ENCODE measurements around the gene PBX3.
"Not testable (repeated sequence)": the region's sequence is repeated elsewhere in the genome, so short reads cannot be mapped to it uniquely, and the experiment has no call there.

The PBX3 gene

DNA sequence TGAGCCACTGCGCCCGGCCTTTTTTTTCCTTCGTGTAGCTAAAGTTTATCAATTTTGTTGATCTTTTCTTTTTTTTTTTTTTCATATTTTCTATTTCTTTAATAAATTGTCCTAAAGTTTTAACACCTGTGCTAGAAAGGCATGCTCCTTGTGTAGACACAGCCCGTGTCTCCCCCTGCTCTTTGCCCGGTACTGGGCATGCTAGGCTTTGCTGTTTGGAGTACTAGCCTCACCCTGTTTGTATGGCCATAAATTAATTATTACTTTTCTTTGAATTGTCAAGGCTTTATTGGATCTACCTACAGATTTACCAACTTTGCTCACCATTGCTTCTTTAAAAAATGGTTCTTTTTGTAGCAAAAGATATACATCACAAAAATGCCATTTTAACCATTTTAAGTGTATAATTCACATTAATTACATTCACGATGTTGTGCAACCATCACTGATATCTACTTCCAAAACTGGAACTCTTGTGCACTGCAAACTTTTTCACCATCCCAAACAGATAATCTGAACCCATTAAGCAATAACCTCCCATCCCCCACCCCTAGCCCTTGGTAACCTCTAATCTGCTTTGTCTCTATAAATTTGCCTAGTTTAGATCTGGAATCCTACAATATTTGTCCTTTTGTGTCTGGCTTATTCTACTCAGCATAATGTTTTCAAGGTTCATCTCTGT, 31.5 kb downstream of the PBX3 start:
- FAIRE-seq = not testable (repeated sequence)

DNA sequence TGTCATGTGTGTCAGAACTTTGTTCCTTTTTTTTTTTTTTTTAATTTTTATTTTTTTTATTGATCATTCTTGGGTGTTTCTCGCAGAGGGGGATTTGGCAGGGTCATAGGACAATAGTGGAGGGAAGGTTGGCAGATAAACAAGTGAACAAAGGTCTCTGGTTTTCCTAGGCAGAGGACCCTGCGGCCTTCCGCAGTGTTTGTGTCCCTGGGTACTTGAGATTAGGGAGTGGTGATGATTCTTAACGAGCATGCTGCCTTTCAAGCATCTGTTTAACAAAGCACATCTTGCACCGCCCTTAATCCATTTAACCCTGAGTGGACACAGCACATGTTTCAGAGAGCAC, 32.0 kb downstream of the PBX3 start:
- not testable (repeated sequence) for FAIRE-seq

DNA sequence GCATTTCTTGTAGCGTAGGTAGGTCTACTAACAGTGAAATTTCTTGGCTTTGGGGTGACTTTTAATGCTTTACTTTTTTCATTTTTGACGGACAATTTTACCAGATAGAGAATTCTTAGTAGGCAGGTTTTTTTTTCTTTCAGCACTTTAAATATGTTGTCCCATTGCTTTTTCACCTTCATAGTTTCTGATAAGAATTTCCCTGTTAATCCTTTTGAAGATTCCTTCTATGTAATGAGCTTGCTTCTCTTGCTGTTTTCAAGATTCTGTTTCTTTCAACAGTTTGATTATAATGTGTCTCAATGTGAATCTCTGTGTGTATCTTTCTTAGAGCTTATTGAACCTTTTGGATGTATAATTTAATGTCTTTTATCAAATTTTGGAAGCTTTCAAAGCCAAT, 35.5 kb downstream of the PBX3 start:
- FAIRE-seq = no peak

DNA sequence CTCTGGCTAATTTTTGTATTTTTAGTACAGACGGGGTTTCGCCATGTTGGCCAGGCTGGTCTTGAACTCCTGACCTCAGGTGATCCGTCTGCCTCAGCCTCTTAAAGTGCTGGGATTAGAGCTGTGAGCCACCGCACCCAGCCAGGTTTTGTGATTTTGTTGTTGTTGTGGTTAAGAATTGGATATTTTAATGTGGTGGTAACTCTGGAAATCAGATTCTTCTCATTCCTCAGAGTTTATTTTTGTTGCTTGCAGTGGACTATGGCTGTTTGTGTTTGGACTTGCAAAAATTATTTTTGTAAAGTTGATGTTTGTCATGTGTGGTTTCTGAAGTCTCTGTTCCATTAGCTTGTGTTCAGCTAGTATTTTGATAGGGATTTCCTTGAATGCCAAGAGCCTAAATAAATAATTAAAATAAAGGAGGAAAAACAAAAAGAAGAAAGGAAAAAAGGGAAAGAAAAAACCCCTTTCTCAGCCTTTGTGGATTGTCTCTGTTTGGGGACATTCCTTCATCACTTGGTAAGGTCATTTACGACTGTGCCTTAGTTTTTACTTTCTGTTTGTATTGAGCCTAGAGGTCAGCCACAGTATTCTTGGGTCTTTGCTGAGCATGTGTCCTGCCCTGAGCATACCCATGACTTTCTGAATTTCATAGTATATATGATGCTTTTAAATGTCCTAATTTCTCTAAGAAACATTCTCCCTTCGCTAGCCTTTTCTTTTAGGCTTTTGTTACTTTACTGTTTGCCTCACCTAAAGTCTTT, 37.3 kb downstream of the PBX3 start:
- FAIRE-seq = no peak

DNA sequence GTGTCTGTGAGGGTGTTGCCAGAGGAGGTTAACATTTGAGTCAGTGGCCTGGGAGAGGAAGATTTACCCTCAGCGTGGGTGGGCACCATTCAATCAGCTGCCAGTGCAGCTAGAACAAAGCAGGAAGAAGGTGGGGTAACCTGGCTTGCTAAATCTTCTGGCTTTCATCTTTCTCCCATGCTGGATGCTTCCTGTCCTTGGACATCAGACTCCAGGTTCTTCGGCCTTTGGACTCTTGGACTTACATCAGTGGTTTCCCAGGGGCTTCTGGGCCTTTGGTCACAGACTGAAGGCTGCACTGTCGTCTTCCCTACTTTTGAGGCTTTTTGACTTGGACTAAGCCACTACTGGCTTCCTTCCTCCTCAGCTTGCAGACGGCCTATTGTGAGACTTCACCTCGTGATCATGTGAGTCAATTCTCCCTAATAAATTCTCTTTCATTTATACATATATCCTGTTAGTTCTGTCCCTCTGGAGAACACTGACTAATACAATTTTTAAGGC, 38.1 kb downstream of the PBX3 start:
- no peak for FAIRE-seq

DNA sequence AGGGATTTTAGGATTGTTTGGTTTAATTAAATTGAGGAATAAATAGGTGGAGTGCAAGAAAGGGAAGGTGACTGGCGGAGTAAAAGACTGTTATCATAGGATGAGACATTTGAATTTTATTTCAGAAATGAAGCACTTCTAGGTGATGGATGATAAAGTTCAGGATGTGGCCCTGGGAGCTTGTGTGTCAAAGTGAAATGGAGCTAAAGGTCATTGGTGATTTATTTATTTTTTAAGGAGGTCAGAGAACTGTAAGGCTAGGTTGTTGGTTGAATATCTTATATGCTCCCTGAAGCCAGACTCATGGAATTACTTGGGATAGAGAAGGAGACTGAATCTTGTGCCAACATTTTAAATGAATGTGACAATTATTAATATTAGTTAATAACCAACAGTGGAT, 40.5 kb downstream of the PBX3 start:
- no peak for FAIRE-seq

DNA sequence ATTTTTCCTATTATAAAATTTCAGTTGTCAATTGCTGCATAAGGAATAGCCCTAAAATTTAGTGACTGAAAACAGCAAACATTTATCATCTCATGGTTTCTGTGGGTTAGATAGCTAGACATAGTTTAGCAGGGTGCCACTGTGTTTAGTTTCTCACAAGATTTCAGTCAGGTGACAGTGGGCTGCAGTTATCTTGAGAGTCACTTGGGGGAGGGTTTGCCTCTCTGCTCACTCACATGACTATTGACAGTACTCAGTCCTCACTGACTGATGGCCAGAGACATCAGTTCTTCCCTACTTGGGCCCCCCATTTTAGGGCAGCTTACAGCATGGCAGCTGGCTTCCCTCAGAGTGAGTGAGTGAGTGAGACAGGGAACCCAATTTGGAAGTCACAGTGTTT, 42.0 kb downstream of the PBX3 start:
- FAIRE-seq = no peak

DNA sequence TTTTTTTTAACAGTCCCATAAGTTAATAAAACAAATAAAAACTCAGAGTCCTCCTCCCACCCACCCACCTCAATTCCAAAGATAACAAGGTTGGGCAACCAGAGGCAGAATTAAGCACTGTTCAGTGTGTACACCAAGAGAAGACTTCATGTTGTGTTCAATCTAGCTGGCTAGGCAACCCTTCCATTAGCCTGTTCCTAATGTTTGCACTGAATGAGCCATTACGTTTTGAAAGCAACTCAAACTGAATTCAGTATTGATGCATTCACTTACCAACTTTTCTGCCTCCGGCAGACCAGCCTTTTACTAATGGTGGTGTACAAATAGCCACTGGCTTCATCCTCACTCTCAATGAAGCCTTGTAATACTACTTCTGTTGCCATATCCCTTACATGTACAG, 47.5 kb downstream of the PBX3 start:
- FAIRE-seq = peak; percentile 11

DNA sequence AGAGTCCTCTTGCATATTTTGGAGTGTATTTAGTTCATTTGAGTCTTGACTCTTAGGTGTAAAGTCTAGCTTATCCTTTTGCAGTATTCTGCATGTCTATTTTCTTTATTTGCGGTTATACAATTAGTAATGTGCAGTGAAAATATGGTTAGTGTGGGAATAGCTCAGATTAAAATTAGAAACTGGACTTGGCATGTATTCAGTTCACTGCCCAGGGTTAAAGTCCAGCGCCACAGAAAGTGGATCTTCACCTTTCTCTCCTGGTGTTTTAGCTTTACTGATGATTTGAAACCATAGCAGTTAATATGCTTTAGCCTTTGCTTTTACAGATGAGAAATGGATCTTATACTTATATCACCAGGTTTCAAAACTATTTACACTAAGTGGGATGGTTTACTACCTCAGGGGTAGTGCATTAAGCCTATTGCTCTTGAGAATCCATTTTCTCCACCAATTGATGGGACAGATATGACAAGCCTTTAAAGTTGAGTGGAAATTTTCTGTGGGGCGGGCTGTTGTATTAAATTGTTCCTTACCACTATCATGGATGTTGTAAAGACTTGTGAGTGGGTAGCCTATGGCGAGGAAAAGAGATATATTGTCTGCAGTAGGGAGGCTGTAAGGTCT, 48.9 kb downstream of the PBX3 start:
- FAIRE-seq = no peak

DNA sequence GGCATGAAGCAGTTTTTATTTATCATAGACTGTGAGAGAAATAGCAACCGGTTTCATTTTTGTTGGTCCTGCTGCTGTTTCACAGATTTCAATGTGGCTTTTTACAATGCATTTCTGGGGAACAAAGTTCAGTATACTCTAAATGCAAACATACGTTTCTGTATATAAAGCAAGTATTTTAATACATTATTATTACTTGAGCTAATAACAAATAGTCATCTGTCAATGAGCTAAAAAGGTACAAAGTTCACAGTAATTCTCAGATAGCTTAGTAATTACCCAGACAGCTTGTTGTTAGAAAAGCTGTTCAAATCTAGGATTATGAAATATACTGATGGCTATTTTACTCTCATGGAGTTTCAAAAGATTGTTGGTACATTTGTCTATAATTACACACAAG, 50.8 kb downstream of the PBX3 start:
- no peak for FAIRE-seq

DNA sequence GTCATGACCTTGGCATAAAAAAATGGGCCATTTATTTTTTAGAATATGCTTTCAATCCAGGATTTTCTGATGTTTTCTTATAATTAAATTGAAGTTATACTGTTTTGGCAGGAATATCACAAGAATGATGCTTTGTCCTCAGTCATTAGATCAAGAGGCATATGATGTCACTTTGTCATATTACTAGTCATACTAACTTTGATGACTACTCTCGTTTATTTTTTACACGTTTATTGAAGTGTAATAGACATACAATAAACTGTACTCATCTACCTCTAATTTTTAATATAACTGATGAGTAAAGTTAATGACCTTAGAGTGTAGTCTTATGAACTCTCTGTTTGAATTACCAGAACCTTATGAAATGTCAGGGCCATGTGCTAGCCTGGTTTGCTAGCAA, 56.4 kb downstream of the PBX3 start:
- no peak for FAIRE-seq

DNA sequence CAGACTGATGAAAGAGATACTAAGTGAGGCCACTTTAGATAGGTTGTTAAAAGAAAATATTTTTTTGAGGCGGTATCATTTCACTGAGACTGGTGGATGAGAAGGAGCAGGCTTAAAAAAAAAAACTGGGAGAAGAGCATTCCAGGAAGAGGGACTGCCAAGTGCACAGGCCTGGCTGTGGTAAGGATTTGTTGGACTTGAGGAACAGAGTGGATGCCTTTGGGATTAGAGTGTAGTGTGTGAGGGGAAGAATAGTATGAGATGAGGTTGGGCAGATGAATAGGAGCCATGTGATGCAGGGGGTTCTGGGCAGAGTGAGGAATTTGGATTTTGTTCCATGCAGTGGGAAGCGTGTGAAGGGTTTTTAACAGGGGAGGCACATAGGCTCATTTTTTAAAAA, 57.9 kb downstream of the PBX3 start:
- no peak for FAIRE-seq

DNA sequence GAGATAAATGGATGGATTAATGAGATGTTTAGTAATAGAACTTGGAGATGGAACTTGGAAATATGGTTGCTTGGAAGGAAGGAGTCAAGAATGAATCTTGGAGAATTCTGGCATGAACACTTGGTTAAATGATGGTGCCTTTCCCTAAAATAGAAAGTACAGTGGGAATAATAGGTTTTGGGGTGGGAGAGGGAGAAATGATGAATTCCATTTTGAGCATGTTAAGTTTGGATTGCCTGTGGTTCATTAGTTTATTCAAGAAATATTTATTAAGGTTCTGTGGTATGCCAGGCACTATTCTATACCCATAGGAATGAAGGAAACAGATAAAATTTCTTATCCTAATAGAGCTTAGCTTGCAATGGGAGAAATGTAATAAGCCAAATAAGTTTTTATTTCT, 58.4 kb downstream of the PBX3 start:
- no peak for FAIRE-seq

DNA sequence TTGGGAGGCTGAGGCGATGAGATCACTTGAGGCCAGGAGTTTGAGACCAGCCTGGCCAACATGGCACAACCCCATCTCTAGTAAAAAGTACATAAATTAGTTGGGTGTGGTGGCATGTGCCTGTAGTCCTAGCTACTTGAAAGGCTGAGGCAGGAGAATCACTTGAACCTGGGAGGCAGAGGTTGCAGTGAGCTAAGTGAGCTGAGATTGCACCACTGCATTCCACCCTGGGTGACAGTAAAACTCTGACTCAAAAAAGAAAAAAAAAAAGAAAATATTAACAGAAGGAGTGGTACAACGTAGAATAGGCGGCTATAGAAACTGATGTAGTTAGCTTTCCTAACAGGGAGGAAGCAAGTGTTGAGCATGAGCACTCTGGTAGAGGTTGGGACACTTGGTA, 59.9 kb downstream of the PBX3 start:
- FAIRE-seq = no peak

DNA sequence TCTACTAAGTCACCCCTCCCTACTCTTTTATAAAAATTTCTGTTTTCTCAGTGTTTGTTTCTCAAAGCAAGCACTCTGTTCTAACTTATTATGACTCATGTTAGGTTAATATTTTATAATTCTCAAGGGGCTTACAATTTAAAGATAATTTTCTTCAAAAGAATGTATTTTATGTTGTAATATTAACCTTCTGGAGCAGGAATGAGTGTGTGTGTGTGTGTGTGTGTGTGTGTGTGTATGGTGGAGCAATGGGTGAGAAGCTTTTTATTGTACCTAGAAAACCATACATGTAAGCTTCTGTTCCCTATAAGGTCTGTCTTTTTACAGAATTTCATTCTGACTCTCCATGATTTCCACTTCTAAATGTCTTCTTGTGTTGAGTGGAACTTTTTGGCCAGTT, 63.0 kb downstream of the PBX3 start:
- no peak for FAIRE-seq

DNA sequence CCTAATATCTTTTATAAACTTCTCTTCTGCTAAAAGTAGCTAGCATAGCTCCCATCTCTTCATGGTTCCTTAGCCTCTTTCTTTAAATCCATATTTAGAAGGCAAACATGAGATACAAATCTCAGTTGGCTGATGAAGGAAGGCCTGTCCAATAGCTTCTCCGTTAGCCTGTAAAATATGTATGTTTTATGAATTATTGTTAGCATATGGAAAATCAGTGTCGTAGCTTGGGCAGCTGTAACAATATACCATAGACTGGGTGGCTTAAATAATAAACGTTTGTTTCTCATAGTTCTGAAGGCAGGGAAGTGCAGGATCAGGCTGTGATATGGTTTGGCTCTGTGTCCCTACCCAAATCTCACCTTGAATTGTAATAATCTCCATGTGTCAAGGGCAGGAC, 63.8 kb downstream of the PBX3 start:
- no peak for FAIRE-seq

DNA sequence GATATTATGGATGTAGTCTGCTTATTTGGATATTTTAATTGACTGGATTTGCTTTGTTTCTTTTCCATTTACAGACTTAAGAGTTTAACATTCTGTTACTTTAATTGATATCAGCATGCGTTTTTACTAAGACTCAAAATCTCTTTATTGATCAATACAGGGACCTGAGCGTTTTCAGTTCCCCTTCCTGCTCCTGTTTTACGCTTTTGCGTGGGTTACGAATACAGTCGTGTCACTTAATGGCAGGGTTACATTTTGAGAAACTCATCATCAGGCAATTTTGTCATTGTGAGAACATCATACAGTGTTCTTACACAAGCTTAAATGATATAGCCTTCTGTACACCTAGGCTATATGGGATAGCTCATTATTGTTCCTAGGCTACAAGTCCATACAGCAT, 65.2 kb downstream of the PBX3 start:
- FAIRE-seq = no peak

DNA sequence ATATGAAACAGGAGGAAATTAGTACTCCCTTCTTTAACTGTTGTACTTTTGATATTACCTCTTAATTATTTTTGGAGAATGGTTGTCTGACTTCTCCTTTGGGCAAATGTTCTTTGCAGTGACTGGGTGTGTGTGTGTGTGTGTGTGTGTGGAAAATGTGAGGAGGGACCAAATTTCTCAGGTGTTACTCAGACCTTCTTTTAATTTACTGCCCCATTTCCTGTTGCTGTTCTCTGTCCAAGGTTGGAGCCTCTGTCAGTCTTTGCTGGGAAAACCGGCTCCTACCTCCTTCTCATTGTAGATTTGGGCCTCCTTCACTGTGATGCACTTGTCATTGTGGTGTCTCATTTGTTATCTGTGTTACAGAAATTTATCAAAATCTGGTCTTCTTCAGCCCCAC, 68.4 kb downstream of the PBX3 start:
- no peak for FAIRE-seq

DNA sequence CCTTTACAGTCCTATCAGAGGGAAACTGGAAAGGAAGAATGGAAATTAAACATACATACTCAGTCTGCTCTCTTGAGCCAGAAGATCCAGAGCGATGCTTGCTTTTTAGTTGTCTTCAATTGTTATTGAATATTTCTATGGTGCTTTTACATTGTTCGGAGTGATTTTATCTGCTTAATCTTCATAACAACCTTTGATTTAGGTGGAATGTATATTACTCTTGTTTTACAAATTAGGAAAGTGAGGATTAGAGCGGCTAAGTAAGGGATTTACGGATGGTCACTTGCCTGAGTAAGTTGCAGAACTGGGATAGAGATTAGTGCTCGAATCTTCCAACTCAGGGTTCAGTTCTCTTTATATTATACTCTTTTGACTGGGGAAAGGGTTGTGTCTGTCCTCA, 69.1 kb downstream of the PBX3 start:
- no peak for FAIRE-seq

DNA sequence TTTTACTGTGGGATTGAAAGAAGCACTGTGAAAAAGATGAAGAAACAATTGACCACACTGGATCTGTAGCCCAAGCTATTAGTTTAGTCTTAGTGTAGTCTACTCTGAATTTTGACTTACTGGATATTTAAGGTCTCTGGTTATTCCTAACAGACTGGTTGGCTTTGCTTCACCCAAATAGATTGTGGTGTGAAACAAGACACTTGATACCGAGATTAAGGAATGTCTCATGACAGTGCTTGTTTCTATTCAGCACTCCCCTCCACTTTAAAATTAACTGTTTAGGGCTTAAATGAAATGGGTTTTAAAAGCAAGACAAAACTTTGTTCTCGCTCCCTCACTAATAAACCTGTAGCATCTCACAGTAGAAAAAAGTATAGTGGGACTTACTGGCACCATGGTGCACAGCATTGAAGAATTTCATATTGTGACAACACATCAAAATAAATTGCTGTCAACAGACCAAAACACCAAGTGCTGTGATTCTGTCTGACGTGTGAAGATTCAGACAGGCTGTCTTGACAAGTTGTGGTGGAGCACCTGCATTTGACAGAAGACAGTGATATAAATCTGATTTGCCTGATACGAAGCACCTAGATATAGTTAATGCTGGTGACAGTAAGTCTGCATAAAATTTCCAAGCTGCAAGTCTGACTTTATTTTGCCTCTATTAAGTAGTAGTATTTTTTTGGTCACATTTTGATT, 73.1 kb downstream of the PBX3 start:
- FAIRE-seq = peak; percentile 42

DNA sequence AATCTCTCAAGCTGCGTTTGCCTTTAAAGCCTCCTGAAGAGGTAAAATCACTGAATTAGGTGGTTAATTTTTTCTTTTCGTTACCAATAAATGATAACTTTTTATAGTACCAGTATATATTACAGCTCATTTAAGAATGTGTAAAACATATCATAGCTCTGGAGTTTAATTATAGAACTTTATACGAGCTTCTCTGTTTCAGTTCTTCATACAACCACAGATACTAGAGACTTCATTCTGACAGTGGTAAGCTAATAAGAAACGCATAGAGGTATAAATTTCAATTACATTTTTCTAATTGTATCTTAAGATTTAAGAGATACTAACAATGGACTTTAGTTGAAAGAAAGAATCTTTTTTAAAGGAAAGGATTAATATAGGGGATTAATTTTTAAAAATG, 73.9 kb downstream of the PBX3 start:
- peak; percentile 61 for FAIRE-seq

DNA sequence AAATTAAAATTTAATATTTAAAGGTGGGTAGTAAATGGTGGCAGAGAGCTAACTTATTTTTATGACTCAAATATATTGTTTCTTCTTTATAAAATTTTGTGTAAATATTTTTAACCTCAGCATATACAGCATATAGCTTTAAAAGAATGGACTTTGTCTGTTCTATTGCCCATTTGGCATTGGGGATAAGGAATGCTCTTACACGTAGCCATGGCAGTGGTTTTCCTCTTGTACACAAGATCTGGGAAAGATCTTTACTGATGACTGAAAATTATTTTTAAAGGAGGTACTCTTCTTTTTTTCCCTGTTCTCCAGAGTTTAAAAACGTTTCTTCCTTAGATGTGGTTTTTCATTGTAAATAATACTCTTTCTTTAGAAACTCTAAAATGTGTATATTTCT, 75.0 kb downstream of the PBX3 start:
- FAIRE-seq = peak; percentile 34

DNA sequence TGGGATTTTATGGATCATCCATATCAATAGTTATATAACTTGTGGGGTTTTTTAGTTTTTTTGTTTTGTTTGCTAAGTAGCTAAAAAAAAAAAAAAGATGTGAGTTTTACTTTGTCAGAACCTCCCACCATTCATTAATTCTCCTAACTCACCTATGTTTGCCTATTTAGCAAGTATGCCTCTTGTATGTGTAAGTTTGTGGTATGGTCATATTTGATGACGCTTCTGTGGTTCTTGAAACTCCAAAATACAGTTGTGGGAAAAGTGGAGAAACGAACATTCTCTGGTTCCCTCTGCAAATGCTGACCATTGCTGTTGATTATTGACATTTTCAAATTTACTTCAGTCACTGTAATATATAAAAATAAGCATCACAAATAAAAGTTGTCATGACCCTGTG, 75.7 kb downstream of the PBX3 start:
- FAIRE-seq = no peak
